MM.1S (cell line): ENCODE results near the gene KLK8.
A peak's percentile ranks its signal among the peaks of the same experiment; 100 is the strongest.

Experiments used
- DNase-seq: peaks from one replicate; pipeline ENCODE4 v3.0.0-alpha.2; 2015
- H2AFZ ChIP-seq: fragments of 300-600 bp; sonication (generic); 2 replicates; pipeline ENCODE4 v1.6.0; 2016; ENCODE audit warnings: antibody characterized with exemption, low read length
- H3F3A ChIP-seq: fragments of 300-600 bp; sonication (generic); 2 replicates; pipeline ENCODE4 v1.6.1; 2016; ENCODE audit warnings: mild to moderate bottlenecking, antibody characterized with exemption, low read length, moderate library complexity, mixed read lengths; ENCODE audit not compliant: insufficient read depth
- H3K27ac ChIP-seq: fragments of 300-600 bp; sonication (generic); 2 replicates; pipeline ENCODE4 v1.5.1; 2016; ENCODE audit warnings: mild to moderate bottlenecking, low read length
- H3K27me3 ChIP-seq: fragments of 300-600 bp; sonication (generic); replicated peaks from 2 replicates; pipeline ENCODE4 v1.6.0; 2016; ENCODE audit warnings: low read length; ENCODE audit not compliant: insufficient read depth
- H3K36me3 ChIP-seq: fragments of 300-600 bp; sonication (generic); replicated peaks from 2 replicates; pipeline ENCODE4 v1.6.1; 2016; ENCODE audit warnings: mild to moderate bottlenecking, low read length, mixed read lengths; ENCODE audit not compliant: insufficient read depth
- H3K4me1 ChIP-seq: fragments of 300-600 bp; sonication (generic); 2 replicates; pipeline ENCODE4 v1.6.1; 2016; ENCODE audit warnings: low read length, mixed read lengths
- H3K4me2 ChIP-seq: fragments of 300-600 bp; sonication (generic); 2 replicates; pipeline ENCODE4 v1.6.0; 2016; ENCODE audit warnings: low read depth, low read length
- H3K4me3 ChIP-seq: fragments of 300-600 bp; sonication (generic); 2 replicates; pipeline ENCODE4 v1.5.1; 2016; ENCODE audit warnings: low read length, mixed read lengths
- H3K79me2 ChIP-seq: fragments of 300-600 bp; sonication (generic); 2 replicates; pipeline ENCODE4 v1.6.1; 2016; ENCODE audit warnings: mixed run types, low read length, mixed read lengths
- H3K9ac ChIP-seq: fragments of 300-600 bp; sonication (generic); 2 replicates; pipeline ENCODE4 v1.6.1; 2016; ENCODE audit warnings: low read length, mixed read lengths
- H3K9me2 ChIP-seq: fragments of 300-600 bp; sonication (generic); replicated peaks from 2 replicates; pipeline ENCODE4 v1.6.1; 2016; ENCODE audit warnings: mild to moderate bottlenecking, low read length, mixed read lengths; ENCODE audit not compliant: insufficient read depth
- H3K9me3 ChIP-seq: fragments of 300-600 bp; sonication (generic); replicated peaks from 2 replicates; pipeline ENCODE4 v1.6.1; 2016; ENCODE audit warnings: mild to moderate bottlenecking, low read length, mixed read lengths; ENCODE audit not compliant: insufficient read depth
- H4K20me1 ChIP-seq: fragments of 300-600 bp; sonication (generic); 2 replicates; pipeline ENCODE4 v1.6.1; 2016; ENCODE audit warnings: mild to moderate bottlenecking, low read length, moderate library complexity, mixed read lengths; ENCODE audit not compliant: insufficient read depth
- CTCF ChIP-seq: fragments of 300-600 bp; sonication (generic); IDR thresholded peaks from 2 replicates; pipeline ENCODE4 v1.5.1; 2016; ENCODE audit warnings: antibody characterized with exemption, low read length, mixed read lengths
- EZH2 ChIP-seq: fragments of 300-600 bp; sonication (generic); optimal IDR thresholded peaks from 2 replicates; pipeline ENCODE3; 2017; ENCODE audit warnings: low read depth, mild to moderate bottlenecking, antibody characterized with exemption, low read length, mixed read lengths
- EZH2phosphoT487 ChIP-seq: fragments of 300-600 bp; sonication (generic); IDR thresholded peaks from 2 replicates; pipeline ENCODE4 v1.6.1; 2018; ENCODE audit warnings: antibody characterized with exemption, low read length

The KLK8 gene

GRCh38 chr19:51003316-51003715 lies 1.9 kb upstream of the KLK8 start:
- no peak overlapping the region for H3K4me3 ChIP-seq
- H3K9me2 ChIP-seq = no peaks in the 10 kb centered on the region
- no peaks in the 10 kb centered on the region for H3K36me3 ChIP-seq
- no peak for DNase-seq
- no peak overlapping the region for H2AFZ ChIP-seq
- H3K9ac ChIP-seq = no peak overlapping the region
- H3K4me2 ChIP-seq = no peak overlapping the region
- H3F3A ChIP-seq = no peaks in the 10 kb centered on the region
- no peaks in the 10 kb centered on the region for H4K20me1 ChIP-seq
- no peak for TF ChIP-seq EZH2phosphoT487
- TF ChIP-seq CTCF = no peak
- TF ChIP-seq EZH2 = no peak
- H3K9me3 ChIP-seq = no peaks in the 10 kb centered on the region; the same call in 1 of the 2 replicates
- peaks cover 9% of the 10 kb centered on the region; the same call in 1 of the 2 replicates for H3K27me3 ChIP-seq
- H3K79me2 ChIP-seq = no peaks in the 10 kb centered on the region
- no peak overlapping the region for H3K27ac ChIP-seq
- H3K4me1 ChIP-seq = no peaks in the 10 kb centered on the region

- DNase-seq = peak; percentile 14
- Histone ChIP-seq H3K9me3 (no peaks in the 10 kb centered on the region; the same call in 1 of the 2 replicates), H3F3A (no peaks in the 10 kb centered on the region), H3K9me2 (no peaks in the 10 kb centered on the region), H3K27ac (no peak overlapping the region), H3K4me3 (no peak overlapping the region), H4K20me1 (no peaks in the 10 kb centered on the region), H2AFZ (no peak overlapping the region), H3K4me2 (no peak overlapping the region), H3K9ac (no peak overlapping the region), H3K4me1 (no peaks in the 10 kb centered on the region), H3K79me2 (no peaks in the 10 kb centered on the region), H3K36me3 (no peaks in the 10 kb centered on the region), H3K27me3 (peaks cover 9% of the 10 kb centered on the region; the same call in 1 of the 2 replicates)
- no peak for TF ChIP-seq CTCF
Measured at GRCh38 chr19:51002542-51003311, 1.3 kb upstream of the KLK8 start.

GRCh38 chr19:51002089-51002532 lies 707 bp upstream of the KLK8 start:
- H3K9me2 ChIP-seq = no peaks in the 10 kb centered on the region
- no peak overlapping the region for H3K27ac ChIP-seq

More at GRCh38 chr19:51002089-51002532, 707 bp upstream of the KLK8 start:
- Histone ChIP-seq H4K20me1 (no peaks in the 10 kb centered on the region), H3K4me1 (no peaks in the 10 kb centered on the region), H3K4me3 (no peak overlapping the region), H3K27me3 (peaks cover 6% of the 10 kb centered on the region; the same call in 1 of the 2 replicates), H3F3A (no peaks in the 10 kb centered on the region), H3K9ac (no peak overlapping the region), H3K36me3 (no peaks in the 10 kb centered on the region), H3K9me3 (no peaks in the 10 kb centered on the region; the same call in 1 of the 2 replicates), H3K79me2 (no peaks in the 10 kb centered on the region), H2AFZ (no peak overlapping the region), H3K4me2 (no peak overlapping the region)
- no peak for DNase-seq
- TF ChIP-seq CTCF (no peak), EZH2 (no peak), EZH2phosphoT487 (no peak)
